HG03103 (cell line): ENCODE results near the gene CDCP1.
"Not testable (repeated sequence)": the region's sequence is repeated elsewhere in the genome, so short reads cannot be mapped to it uniquely, and the experiment has no call there.

Source experiments
- ATAC-seq: cut with Tn5 transposase; IDR thresholded peaks from one replicate; pipeline ENCODE4 v1.9.1; 2021; ENCODE audit warnings: low read depth; ENCODE audit not compliant: unreplicated experiment

Gene CDCP1

DNA sequence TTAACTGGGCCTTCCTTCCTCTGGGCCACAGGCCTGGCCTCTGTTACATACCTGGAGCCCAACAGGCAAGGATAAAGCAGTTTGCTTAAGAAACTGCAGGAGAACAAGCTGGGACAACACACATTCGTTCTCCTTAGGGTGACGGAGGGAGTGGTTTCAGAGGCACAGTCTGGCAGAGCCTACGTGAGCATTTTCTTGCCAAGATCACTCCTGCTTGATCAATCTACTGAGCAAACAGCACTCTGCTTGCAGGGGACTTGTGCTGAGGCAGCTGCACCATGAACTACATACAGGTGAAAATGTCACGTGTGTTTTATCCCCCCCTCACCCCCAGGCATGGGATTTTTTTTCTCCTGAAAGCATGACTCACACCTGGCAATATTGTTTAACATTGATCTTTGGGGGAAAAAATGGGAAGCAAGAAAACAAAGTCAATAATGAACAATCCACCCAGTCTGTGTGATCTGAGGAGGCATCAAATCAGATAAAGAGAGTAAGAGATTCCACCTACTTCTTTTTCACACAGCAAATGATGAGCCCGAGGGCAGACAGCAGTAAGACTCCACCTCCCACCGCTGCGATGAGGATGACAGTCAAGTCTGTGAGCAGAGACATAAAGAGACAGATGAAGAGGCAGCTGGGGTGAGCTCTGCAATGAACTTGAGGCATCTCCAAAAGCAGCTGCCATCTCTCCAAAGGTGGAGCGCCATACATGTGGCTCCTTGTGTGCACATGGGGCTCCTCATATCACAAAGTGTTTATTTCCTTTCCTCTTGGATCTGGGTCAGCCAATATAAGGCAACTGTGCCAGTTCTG lies 57.4 kb downstream of the CDCP1 start:
- ATAC-seq: no peak

DNA sequence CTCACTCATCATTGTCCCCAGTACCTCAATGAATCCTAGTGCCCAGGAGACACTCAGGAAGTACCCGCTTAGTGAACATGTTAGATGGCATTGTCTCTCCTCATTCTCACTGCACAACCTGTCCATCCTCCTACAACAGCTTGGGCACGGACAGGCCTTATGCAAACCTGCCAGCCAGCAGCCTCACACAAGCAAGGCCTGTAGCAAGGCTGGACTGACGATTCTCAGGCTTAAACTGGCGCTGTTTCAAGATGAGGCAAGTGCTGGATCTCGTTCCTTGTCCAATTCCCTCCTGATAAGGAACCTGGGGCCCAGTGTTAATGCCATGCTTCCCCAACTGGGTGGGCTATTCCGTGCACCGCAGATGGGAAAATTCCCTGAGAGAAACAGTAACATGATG lies 59.0 kb downstream of the CDCP1 start:
- ATAC-seq: no peak

DNA sequence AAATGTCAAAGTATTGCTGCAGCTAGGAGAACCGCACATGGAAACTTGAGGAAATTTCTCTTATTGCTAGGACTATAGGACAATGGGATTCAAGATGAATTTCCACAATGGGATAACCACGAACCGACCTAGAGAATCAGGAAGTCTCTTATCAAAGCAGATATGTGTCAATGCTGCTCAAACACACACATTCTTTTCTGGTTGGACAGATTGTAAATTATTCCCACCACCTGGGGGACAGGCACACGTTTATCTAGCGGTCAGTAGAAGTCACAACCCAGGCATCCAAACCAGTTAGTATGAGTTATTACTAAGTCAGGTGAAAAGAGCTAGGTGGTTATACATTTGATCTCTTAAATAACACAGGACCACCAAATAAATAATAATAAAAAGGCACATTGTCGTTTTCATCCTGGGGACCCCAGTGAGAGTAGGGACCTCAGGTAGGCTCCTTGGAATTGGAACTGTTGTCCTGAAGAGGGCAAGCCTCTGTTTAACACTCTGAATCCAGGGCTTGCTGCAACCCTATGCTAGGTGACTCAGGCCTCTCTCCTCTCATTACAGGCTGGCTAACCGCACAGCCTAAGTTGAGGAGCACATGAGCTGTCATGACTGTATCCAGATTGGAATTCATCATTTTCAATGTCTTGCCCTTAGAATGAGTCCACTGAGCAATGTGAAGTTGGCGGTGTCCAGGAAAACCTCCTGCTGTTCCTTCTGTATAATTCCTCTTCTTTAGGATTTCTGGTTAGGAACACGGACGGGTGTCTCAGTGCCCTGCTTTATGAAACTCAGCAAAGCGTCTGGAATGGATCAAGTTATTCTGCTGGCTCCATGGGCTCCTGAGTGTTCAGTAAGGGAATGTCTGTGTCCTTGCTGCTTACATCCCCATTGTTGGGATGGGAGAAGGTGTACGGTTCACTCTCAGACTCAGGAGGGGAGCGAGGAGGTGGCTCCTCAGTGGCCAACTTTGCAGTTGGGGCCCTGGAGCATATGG lies 61.1 kb downstream of the CDCP1 start:
- ATAC-seq: no peak

DNA sequence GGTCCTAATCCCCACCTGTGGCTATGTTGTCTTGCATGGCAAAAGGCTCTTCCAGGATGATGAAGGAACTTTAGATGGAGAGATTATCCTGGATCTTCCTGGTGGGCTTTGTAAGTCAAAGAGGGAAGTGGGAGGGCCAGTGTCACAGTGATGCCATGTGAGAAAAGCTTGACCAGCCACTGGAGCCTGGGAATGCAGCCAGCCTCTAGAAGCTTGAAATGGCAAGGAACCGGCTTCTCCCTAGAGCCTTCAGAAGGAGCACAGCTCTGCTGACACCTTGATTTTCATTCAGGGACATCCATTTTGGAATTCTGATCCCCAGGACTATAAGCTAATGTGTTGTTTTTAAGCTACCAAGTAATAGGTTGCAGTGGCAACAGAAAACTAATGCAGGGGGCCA lies 61.8 kb downstream of the CDCP1 start:
- no peak for ATAC-seq

DNA sequence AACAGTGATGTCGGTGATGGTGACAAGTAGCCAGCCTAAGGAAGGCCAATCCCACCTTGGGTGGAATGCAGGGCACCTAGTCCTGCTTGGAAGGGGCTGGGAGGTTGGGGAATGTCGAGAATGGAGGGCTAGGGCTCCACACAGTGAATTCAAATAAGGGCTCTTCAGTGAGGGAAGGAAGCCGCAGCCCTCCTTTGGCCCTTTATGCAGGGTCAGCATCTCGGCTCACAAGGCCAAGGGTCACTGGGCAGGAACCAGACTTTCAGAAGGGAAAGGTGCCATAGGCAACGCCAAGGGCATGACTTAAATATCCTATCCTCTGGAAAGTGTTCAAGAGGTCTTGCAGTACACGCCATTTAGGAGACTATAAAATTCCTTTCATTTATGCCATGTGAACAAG lies 63.2 kb downstream of the CDCP1 start:
- no peak for ATAC-seq

DNA sequence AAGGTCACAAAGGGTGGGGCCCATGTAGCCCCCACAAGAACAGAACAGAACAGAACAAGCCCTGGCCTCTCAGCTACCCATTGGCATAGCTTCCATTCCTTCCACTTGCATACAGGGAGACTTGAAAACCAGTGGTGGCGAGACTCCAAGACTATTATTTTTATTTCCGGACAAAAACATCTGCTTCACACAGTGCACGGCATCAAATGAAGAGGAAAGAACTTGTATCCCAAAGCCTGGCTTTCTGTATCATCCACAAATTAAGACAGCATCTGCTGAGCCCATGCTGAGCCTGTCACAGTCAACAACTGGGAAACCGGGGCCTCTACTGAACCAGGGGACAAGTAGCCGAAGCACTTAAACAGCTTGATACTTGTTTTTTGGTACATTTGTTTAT lies 64.0 kb downstream of the CDCP1 start:
- no peak for ATAC-seq

DNA sequence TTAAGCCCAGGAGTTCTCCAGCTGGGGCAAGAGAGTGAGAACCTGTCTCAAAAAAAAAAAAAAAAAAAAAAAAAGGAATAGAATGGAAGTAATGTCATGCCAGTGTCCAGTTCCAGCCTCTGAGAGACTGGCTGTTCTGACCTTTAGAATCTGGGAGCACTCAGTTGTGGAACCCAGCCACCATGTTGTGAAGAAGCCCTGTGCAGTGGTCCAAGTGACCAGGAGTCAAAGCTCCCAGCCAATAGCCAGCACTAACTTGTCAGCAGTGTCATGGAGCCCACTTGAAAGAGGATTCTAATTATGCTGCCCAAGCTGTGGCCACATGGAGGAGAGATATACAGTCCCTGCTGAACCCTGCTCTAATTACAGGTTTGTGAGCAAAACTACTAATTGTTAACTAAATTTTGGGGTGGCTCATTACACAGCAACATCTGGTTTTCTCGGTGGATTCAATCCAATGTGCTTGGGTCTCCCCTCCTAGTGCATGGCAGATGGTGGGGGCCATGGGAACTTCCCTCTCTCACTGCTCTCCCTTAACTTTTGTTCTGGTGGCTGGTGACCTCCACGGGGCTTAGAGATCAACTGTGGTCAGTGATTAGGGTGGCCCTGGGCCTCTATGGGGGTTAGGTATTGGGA lies 64.6 kb downstream of the CDCP1 start:
- ATAC-seq: no peak

DNA sequence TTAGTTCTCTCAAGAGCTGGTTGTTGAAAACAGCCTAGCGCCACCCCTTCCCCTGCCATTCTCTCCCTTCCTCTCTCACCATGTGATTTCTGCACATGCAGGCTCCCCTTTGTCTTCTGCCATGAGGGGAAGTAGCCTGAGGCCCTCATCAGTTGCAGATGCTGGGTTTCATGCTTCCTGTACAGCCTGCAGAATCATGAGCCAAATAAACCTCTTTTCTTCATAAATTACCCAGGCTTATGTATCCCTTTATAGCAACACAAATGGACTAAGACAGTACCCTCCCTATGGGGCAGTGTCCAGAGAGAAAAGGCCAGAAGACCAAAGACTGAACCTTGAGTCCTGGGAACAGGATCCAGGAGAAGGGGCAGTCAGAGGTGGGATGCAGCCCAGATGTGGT lies 65.4 kb downstream of the CDCP1 start:
- ATAC-seq: no peak

DNA sequence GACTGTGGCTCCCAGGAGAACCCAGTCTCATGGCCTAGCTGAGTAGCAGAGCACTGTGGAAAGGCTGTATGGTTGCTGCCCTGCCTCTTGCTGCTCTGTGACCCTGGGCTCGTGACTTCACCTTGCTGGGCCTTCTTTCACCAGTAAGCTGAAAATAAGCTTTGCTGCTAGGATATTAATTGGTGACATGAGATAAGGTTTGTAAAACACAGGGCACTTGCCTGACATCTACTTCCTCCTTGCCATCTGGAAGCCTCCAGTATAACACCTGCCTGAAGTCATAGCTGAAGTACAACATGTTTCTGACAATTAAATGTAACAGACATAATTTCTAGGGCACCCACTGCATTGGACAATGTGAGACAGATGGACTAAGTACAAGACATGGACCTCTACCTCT lies 66.5 kb downstream of the CDCP1 start:
- ATAC-seq: no peak

DNA sequence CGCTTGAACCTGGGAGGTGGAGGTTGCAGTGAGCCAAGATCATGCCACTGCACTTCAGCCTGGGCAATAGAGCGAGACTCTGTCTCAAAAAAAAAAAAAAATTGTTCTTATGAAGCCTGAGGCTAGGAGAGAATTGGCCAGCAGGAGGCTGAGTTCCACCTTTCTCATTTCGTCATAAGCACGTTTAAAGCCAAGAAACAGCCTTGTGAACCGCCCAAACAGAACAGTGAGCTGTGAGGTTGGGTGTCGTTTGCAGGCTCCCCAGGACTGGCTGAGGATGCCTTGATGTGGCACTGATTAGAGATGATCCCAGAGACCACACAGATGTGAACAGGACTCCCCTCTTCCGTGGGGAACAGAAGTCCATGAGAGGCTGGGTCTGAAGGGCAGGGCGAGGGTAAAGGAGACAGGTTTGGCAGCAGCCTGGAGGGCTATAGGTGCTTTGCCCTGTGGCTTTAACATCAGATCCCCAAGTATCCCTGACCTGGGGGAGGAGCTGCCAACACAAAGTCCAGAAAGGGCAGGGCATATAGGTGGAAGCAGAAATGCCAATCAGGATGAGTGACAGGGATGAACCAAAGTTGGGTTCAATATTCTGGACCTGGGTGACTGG lies 67.2 kb downstream of the CDCP1 start:
- no peak for ATAC-seq

DNA sequence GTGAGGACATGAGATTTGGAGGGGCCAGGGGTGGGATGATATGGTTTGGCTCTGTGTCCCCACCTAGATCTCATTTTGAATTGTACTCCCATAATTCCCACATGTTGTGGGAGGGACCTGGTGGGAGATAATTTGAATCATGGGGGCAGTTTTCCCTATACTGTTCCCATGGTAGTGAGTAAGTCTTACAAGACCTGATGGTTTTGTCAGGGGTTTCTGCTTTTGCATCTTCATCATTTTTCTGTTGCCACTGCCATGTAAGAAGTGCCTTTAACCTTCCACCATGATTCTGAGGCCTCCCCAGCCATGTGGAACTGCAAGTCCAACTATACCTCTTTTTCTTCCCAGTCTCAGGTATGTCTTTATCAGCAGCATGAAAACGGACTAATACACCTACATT lies 67.9 kb downstream of the CDCP1 start:
- ATAC-seq: not testable (repeated sequence)

DNA sequence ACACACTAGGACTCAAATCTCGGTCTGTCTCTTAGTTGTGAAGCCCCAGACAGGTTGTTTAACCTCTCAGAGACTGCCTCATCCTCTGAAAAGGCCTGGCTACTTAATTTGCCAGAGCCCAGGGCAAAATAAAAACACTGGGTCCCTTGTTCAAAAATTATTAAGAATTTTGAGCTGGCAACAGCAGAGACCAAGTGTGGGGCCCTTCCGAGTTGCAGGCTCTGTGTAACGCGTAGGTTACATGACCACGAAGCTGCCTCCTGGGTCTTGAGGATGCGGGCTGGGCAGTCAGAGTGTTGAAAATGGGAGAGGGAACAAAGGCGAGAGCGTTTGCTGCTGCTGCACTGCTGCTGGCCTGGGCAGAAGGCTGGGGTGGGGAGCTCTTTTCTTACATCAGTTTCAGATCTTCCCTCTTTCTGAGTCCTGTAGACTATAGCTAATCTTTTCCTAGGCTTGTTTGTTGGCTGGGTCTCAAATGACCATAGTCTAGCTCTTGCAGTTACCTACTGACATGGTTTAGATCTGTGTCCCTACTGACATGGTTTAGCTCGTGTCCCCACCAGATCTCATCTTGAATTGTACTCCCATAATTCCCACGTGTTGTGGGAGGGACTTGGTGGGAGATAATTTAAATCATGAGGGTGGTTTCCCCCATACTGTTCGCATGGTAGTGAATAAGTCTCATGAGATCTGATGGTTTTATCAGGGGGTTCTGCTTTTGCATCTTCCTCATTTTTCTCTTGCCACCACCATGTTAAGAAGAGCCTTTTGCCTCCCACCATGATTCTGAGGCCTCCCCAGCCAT lies 70.2 kb downstream of the CDCP1 start:
- no peak for ATAC-seq

DNA sequence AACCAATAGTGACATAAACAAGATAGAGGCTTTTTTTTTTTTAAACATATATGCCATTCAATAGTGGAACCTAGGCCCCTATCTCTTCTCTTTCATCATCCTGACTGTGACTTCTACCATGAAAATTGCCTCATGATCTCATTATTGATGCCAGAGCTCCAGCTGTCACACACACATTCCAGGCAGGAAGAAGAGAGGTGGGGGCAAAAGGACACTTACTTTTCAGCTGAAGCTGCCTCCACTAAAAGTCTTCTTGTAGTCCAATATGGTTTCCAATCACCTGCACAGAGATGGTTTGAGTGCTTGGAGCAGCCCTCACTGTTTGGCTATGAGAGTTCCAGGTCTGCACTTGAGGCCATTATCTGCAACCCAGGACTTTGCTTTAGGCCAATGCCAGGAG lies 75.1 kb downstream of the CDCP1 start:
- ATAC-seq: no peak

DNA sequence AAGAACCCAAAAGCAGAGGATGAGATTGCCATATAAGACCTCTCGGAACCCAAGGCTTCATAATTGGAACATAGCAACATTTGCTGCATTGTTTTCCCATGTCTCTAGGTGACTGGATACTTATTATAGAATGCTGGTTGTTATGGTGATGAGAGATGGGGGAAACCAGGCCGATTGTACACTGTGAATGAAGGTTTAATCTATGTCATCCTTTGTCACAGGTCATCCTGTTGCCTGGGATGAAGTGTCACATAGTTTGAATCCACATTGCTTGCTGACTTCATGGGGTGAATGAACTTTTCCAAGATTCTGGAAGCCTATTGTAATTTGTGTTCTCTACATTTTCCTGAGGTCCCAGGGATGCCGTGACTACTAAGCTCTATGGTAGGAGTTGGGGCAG lies 78.2 kb downstream of the CDCP1 start:
- no peak for ATAC-seq

DNA sequence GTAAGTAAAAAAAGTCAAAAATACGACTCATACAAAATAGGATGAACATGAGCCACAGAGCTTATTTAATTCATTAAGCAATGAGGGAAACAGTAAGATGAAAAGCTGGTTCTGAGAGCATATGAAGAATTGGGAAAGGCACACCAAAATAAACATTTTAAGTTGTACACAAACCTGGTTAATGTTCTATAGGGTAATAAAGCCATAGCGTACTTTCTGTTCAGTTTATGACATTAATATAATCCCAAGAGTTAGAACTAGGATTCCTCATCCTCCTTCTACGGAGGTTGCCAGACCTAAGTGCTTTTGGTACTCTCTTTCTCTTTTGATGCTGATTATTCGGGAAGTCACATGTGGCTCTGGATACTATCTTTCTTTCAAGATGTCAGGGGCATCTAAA lies 78.7 kb downstream of the CDCP1 start:
- ATAC-seq: no peak

DNA sequence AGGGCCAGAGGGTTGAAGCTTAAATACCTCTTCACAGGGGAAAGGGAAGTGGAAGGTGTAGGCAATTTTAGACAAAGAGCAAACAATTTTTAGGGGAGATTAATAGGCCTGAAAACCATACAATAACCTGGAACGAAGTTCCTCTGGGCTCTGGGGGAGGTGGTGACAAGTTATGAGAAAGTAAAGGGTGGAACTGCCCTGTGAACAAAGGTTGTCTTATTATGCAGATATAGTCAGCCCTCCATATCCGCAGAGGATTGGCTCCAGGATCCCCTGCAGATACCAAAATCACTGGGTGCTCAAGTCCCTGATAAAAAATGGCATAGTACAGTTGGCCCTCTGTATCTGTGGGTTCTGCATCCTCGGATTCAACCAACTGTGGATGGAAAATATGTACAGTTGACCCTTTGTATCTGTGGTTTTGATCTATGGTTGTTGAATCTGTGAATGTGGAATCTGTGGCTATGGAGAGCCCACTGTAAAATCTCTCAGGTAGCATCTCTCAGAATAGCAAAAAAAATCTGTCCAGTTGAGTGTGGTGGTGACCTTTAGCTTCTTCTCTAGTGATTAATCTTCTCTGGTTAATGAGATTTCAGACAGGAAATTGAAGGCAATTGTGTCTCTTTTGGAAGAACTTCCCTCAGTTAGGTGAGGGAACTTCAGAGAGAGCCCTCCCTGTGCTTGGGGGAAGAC lies 79.9 kb downstream of the CDCP1 start:
- no peak for ATAC-seq

DNA sequence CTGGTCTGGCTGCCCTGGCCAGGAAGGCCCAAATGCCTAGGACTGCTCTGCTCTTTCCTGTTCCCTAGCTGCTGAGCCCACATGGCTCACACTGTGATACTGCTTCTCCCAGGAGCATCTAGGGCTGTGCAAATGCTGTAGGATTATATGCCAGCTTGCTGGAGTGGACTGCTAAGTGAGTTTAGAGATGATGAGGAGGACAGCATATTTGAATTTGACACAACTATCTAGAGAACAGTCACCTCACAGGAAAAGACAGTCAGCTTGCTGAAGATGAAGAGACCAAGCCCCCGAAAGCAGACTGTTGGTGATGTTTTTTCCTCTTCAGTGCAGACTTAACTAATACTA lies 80.8 kb downstream of the CDCP1 start:
- no peak for ATAC-seq

DNA sequence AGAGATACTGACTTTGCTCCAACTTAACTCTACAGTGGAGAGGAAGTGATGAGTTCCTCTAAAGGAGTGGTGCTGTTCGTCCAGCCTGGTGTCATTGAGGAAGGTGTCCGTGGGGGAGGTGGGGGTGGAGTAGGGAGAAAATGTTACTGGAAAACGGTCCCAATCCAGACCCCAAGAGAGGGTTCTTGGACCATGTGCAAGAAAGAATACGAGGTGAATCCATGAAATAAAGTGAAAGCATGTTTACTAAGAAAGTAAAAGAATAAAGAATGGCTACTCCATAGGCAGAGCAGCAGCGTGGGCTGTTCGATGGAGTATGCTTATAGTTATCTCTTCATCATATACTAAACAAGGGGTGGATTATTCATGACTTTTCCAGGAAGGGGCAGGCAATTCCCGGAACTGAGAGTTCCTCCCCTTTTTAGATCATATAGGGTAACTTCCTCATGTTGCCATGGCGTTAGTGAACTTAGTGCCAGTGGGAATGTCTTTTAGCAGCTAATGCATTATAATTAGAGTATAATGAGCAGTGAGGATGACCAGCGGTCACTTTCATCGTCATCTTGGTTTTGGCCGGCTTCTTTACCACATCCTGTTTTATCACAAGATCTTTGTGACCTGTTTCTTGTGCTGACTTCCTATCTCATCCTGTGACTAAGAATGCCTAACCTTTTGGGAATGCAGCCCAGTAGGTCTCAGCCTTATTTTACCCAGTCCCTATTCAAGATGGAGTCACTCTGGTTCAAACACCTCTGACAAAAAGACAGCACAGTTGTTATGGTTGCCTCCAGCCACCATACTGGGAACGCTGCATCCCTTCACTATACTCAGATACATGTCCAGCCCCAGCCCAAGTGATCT lies 81.4 kb downstream of the CDCP1 start:
- no peak for ATAC-seq

DNA sequence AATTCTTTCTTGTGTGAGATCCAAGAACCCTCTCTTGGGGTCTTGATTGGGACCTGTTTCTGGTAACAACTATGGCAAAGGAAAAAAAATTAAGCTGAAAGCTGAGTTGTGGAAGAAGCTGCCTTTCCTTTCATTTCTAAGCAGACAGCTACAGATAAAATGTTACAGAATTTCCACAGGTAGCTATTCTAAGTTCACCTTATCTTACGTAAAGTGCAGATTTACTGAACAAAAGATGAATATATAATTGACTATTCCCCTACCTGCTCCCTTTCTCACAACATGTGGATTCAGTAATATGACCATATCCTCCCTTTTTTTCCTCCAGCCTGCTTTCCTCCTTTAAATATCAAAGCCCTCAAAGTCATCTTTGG lies 83.5 kb downstream of the CDCP1 start:
- ATAC-seq: no peak
